HEK293 (cell line): ENCODE data around the gene CREBBP.

ENCODE experiments used
- CTCF ChIA-PET: fragments of 350-600 bp; formaldehyde crosslinking; extraction: SDS; loops from one replicate; lab custom pipeline; 2021; ENCODE audit warnings: antibody characterized with exemption; lab: Yijun Ruan, JAX
- POLR2A ChIA-PET: fragments of 300-600 bp; formaldehyde crosslinking; extraction: SDS; loops from one replicate; lab custom pipeline; 2020; ENCODE audit warnings: antibody characterized with exemption, inconsistent platforms; lab: Yijun Ruan, JAX
- H3K27ac ChIP-seq: fragments of 200-500 bp; sonication (Bioruptor generic); 2 replicates; pipeline ENCODE4 v1.5.1; 2014; ENCODE audit warnings: low read depth, low read length, control low read depth, inconsistent platforms; ENCODE audit errors: extremely low read depth
- H3K36me3 ChIP-seq, 2 experiments: fragments of 200-500 bp in 1 of 2; sonication (Bioruptor generic) in 1 of 2; 1 replicate in 1 of 2; 2 replicates in 1 of 2; pipeline ENCODE4 v1.5.1; 2014 to 2017; ENCODE audit warnings: inconsistent platforms in 2 of 2, low read length in 2 of 2; ENCODE audit not compliant: control insufficient read depth in 2 of 2, insufficient read depth in 1 of 2
- H3K4me1 ChIP-seq: fragments of 200-500 bp; sonication (Bioruptor generic); 2 replicates; pipeline ENCODE4 v1.5.1; 2014; ENCODE audit warnings: mild to moderate bottlenecking, low read length, inconsistent platforms; ENCODE audit not compliant: control insufficient read depth, insufficient read depth
- H3K4me3 ChIP-seq: 2 replicates; pipeline ENCODE4 v1.5.1; 2011; ENCODE audit warnings: low read depth, mild to moderate bottlenecking, control low read depth, low read length, moderate library complexity
- H3K9me3 ChIP-seq: fragments of 200-500 bp; sonication (Bioruptor generic); 2 replicates; pipeline ENCODE4 v1.5.1; 2014; ENCODE audit warnings: low read depth, low read length, inconsistent platforms; ENCODE audit not compliant: control insufficient read depth, insufficient read depth
- BCL11A ChIP-seq: fragments of 450-650 bp; formaldehyde crosslinking; IDR thresholded peaks from 2 replicates; pipeline ENCODE4 v1.5.1; 2016; ENCODE audit warnings: low read depth, missing biosample characterization, missing genetic modification characterization
- KLF8 ChIP-seq: fragments of 450-650 bp; formaldehyde crosslinking; IDR thresholded peaks from 2 replicates; pipeline ENCODE4 v1.5.1; 2016; ENCODE audit warnings: missing biosample characterization, missing genetic modification characterization
- REST ChIP-seq: fragments of 450-650 bp; formaldehyde crosslinking; IDR thresholded peaks from 2 replicates; pipeline ENCODE4 v1.5.1; 2016; ENCODE audit warnings: missing biosample characterization, missing genetic modification characterization
- SALL2 ChIP-seq: fragments of 450-650 bp; formaldehyde crosslinking; IDR thresholded peaks from 2 replicates; pipeline ENCODE4 v1.5.0; 2017; ENCODE audit warnings: missing biosample characterization, mild to moderate bottlenecking, missing genetic modification characterization, borderline replicate concordance
- SCRT2 ChIP-seq: fragments of 450-650 bp; formaldehyde crosslinking; IDR thresholded peaks from 2 replicates; pipeline ENCODE4 v1.5.1; 2016; ENCODE audit warnings: missing biosample characterization, missing genetic modification characterization
- YY1 ChIP-seq: fragments of 450-650 bp; formaldehyde crosslinking; IDR thresholded peaks from 2 replicates; pipeline ENCODE4 v1.5.1; 2018; ENCODE audit warnings: missing biosample characterization, missing genetic modification characterization
- YY2 ChIP-seq: fragments of 450-650 bp; formaldehyde crosslinking; IDR thresholded peaks from 2 replicates; pipeline ENCODE4 v1.5.1; 2016; ENCODE audit warnings: missing biosample characterization, missing genetic modification characterization
- ZBTB48 ChIP-seq: fragments of 450-650 bp; formaldehyde crosslinking; IDR thresholded peaks from 2 replicates; pipeline ENCODE4 v1.5.1; 2016; ENCODE audit warnings: missing biosample characterization, missing genetic modification characterization
- ZEB2 ChIP-seq: fragments of 450-650 bp; formaldehyde crosslinking; IDR thresholded peaks from 2 replicates; pipeline ENCODE4 v1.5.1; 2016; ENCODE audit warnings: missing biosample characterization, missing genetic modification characterization
- ZNF138 ChIP-seq: fragments of 450-650 bp; formaldehyde crosslinking; IDR thresholded peaks from 2 replicates; pipeline ENCODE4 v1.5.1; 2016; ENCODE audit warnings: missing biosample characterization, missing genetic modification characterization, borderline replicate concordance
- ZNF155 ChIP-seq: fragments of 450-650 bp; formaldehyde crosslinking; IDR thresholded peaks from 2 replicates; pipeline ENCODE4 v1.5.1; 2016; ENCODE audit warnings: missing biosample characterization, missing genetic modification characterization
- ZNF311 ChIP-seq: fragments of 450-650 bp; formaldehyde crosslinking; IDR thresholded peaks from 2 replicates; pipeline ENCODE4 v1.5.1; 2017; ENCODE audit warnings: missing biosample characterization, missing genetic modification characterization, borderline replicate concordance
- ZNF449 ChIP-seq: fragments of 450-650 bp; formaldehyde crosslinking; IDR thresholded peaks from 2 replicates; pipeline ENCODE4 v1.5.1; 2017; ENCODE audit warnings: missing biosample characterization, mild to moderate bottlenecking, missing genetic modification characterization, moderate library complexity
- ZNF530 ChIP-seq: fragments of 450-650 bp; formaldehyde crosslinking; IDR thresholded peaks from 2 replicates; pipeline ENCODE4 v1.5.1; 2016; ENCODE audit warnings: low read depth, missing biosample characterization, missing genetic modification characterization
- ZNF544 ChIP-seq: fragments of 450-650 bp; formaldehyde crosslinking; IDR thresholded peaks from 2 replicates; pipeline ENCODE4 v1.5.0; 2017; ENCODE audit warnings: missing biosample characterization, missing genetic modification characterization
- ZNF555 ChIP-seq: fragments of 450-650 bp; formaldehyde crosslinking; conservative IDR thresholded peaks from 2 replicates; pipeline ENCODE4 v1.5.1; 2017; ENCODE audit warnings: missing biosample characterization, mild to moderate bottlenecking, missing genetic modification characterization, inconsistent platforms
- ZNF580 ChIP-seq: fragments of 450-650 bp; formaldehyde crosslinking; IDR thresholded peaks from 2 replicates; pipeline ENCODE4 v1.5.1; 2016; ENCODE audit warnings: missing biosample characterization, missing genetic modification characterization
- ZNF704 ChIP-seq: fragments of 450-650 bp; formaldehyde crosslinking; IDR thresholded peaks from 2 replicates; pipeline ENCODE4 v1.5.1; 2016; ENCODE audit warnings: missing biosample characterization, missing genetic modification characterization
- ZNF768 ChIP-seq: fragments of 450-650 bp; formaldehyde crosslinking; IDR thresholded peaks from 2 replicates; pipeline ENCODE4 v1.5.1; 2018; ENCODE audit warnings: missing biosample characterization, mild to moderate bottlenecking, missing genetic modification characterization
- ZNF843 ChIP-seq: fragments of 450-650 bp; formaldehyde crosslinking; IDR thresholded peaks from 2 replicates; pipeline ENCODE4 v1.5.1; 2016; ENCODE audit warnings: missing biosample characterization, missing genetic modification characterization
- ZSCAN30 ChIP-seq: fragments of 450-650 bp; IDR thresholded peaks from 2 replicates; pipeline ENCODE4 v1.5.1; 2018; ENCODE audit warnings: missing biosample characterization, mild to moderate bottlenecking, missing genetic modification characterization, moderate library complexity
- TF ChIP-seq, protein P1 (sequence below): fragments of 450-650 bp; formaldehyde crosslinking; IDR thresholded peaks from 2 replicates; pipeline ENCODE4 v1.5.1; 2016; ENCODE audit warnings: missing biosample characterization, missing genetic modification characterization

Gene CREBBP

DNA sequence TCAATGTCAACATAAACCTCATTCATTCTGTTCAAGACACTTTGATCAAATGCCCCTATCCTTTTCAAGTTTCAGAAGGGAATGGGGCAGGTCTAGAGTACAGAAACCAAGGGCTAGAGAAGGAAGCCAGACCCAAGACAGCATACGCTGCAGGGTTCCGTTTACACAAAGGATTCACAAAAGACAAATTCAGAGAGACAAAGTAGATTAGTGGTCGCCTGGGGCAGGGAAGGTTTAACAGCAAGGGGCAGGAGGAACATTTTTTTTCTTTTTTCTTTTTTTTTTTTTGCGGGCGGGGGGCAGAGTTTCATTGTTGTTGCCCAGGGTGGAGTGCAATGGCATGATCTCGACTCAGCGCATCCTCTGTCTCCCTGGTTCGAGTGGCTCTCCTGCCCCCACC is 143.3 kb downstream of the CREBBP start:
- ChIA-PET POLR2A (no interaction called here), CTCF (no interaction called here)
- Histone ChIP-seq H3K27ac (no peak overlapping the region), H3K4me1 (no peaks in the 10 kb centered on the region), H3K9me3 (no peaks in the 10 kb centered on the region), H3K4me3 (no peak overlapping the region)
- no peak for TF ChIP-seq REST
- no peak for TF ChIP-seq KLF8
- no peak for TF ChIP-seq BCL11A (tag by site-specific recombination)
- no peak for TF ChIP-seq ZNF449
- no peak for TF ChIP-seq ZBTB48 (tag by site-specific recombination)
- TF ChIP-seq ZSCAN30 (tag by site-specific recombination), result no peak
- no peak for TF ChIP-seq YY1
- TF ChIP-seq ZNF768 (tag by site-specific recombination), result no peak
- no peak for TF ChIP-seq ZNF580 (tag by site-specific recombination)
- TF ChIP-seq YY2, result no peak
- TF ChIP-seq, all 188 proteins: peak for 0
- peaks cover 11 to 91% of the 10 kb centered on the region in 2 experiments; a peak in 2 of 3 replicates for H3K36me3 ChIP-seq

GRCh38 chr16:3736116-3736515 is 144.4 kb downstream of the CREBBP start:
- Histone ChIP-seq H3K27ac (no peak overlapping the region), H3K4me1 (no peaks in the 10 kb centered on the region), H3K4me3 (no peak overlapping the region), H3K9me3 (no peaks in the 10 kb centered on the region), H3K36me3 (peaks cover 11 to 92% of the 10 kb centered on the region in 2 experiments; a peak in 2 of 3 replicates)
- POLR2A ChIA-PET, result no interaction called here
- CTCF ChIA-PET, result no interaction called here
- no peak for TF ChIP-seq ZNF311 (tag by site-specific recombination)
- no peak for TF ChIP-seq ZNF843 (tag by site-specific recombination)
- no peak for TF ChIP-seq ZNF544
- no peak for TF ChIP-seq ZEB2 (tag by site-specific recombination)
- no peak for TF ChIP-seq ZNF704
- no peak for TF ChIP-seq SALL2 (tag by site-specific recombination)
- TF ChIP-seq ZNF155 (tag by site-specific recombination), result no peak
- TF ChIP-seq KLF8, result no peak
- no peak for TF ChIP-seq ZNF555
- no peak for TF ChIP-seq ZNF530
- no peak for TF ChIP-seq ZNF138
- TF ChIP-seq SCRT2, result no peak
- no peak for TF ChIP-seq REST
- TF ChIP-seq, protein P1, sequence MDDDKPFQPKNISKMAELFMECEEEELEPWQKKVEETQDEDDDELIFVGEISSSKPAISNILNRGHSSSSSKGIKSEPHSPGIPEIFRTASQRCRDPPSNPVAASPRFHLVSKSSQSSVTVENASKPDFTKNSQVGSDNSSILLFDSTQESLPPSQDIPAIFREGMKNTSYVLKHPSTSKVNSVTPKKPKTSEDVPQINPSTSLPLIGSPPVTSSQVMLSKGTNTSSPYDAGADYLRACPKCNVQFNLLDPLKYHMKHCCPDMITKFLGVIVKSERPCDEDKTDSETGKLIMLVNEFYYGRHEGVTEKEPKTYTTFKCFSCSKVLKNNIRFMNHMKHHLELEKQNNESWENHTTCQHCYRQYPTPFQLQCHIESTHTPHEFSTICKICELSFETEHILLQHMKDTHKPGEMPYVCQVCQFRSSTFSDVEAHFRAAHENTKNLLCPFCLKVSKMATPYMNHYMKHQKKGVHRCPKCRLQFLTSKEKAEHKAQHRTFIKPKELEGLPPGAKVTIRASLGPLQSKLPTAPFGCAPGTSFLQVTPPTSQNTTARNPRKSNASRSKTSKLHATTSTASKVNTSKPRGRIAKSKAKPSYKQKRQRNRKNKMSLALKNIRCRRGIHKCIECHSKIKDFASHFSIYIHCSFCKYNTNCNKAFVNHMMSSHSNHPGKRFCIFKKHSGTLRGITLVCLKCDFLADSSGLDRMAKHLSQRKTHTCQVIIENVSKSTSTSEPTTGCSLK (tag by site-specific recombination), result no peak
- TF ChIP-seq YY2, result no peak
